B cell (primary cell): ENCODE data around the gene CDH5. TPM values are rescaled to one million over a fixed set of nuclear protein-coding genes. Genes with fewer than 3 reads are reported as not detected.

Experiments used
- ATAC-seq: fragments of 200-7000 bp; cut with Tn5 transposase; one replicate; pipeline ENCODE4 v1.10.0; 2021; ENCODE audit warnings: low read depth, mild to moderate bottlenecking, moderate number of reproducible peaks, moderate library complexity
- CTCF ChIA-PET: fragments of 350-600 bp; sonication (Branson Sonifier 250); formaldehyde crosslinking; loops from one replicate; lab custom pipeline; 2021; ENCODE audit warnings: antibody characterized with exemption, inconsistent platforms; lab: Charles Lee
- POLR2A ChIA-PET: fragments of 350-600 bp; sonication (Branson Sonifier 250); formaldehyde crosslinking; loops from one replicate; lab custom pipeline; 2021; ENCODE audit warnings: antibody characterized with exemption; lab: Charles Lee
- DNase-seq: peaks from one replicate; pipeline ENCODE4 v3.0.0; 2013
- H2AFZ ChIP-seq: 2 replicates; pipeline ENCODE4 v1.6.1; 2012; ENCODE audit warnings: mild to moderate bottlenecking, low read depth, low read length; ENCODE audit not compliant: insufficient read depth, poor library complexity, severe bottlenecking
- H3K27ac ChIP-seq, 2 donors: 1 replicate in 1 of 2; 2 replicates in 1 of 2; pipeline ENCODE4 v1.5.1; 2012 to 2013; ENCODE audit warnings: low read length in 2 of 2, mild to moderate bottlenecking in 2 of 2, moderate library complexity in 1 of 2
- H3K27me3 ChIP-seq, 4 experiments: fragments of 200-600 bp in 1 of 4; sonication (generic) in 1 of 4; replicated peaks in 1 of 4; 1 replicate in 2 of 4; 2 replicates in 2 of 4; pipeline versions ENCODE4 v1.6.1 to v1.7.0; 2013 to 2016; ENCODE audit warnings: low read length in 3 of 4, mild to moderate bottlenecking in 2 of 4, mixed read lengths in 1 of 4, moderate library complexity in 1 of 4; ENCODE audit not compliant: insufficient read depth in 4 of 4, control insufficient read depth in 3 of 4; ENCODE audit errors: control extremely low read depth in 1 of 4
- H3K36me3 ChIP-seq, 2 experiments: replicated peaks in 1 of 2; 1 replicate in 1 of 2; 2 replicates in 1 of 2; pipeline versions ENCODE4 v1.6.1 to v1.7.1; 2013; ENCODE audit warnings: low read length in 1 of 2; ENCODE audit not compliant: insufficient read depth in 2 of 2, control insufficient read depth in 1 of 2; ENCODE audit errors: control extremely low read depth in 1 of 2, extremely low read depth in 1 of 2
- H3K4me1 ChIP-seq, 2 donors: fragments of 200-600 bp in 1 of 2; sonication (generic) in 1 of 2; 1 replicate in 1 of 2; 2 replicates in 1 of 2; pipeline versions ENCODE4 v1.5.1 to v1.6.1; 2013 to 2017; ENCODE audit warnings: low read length in 2 of 2; ENCODE audit not compliant: control insufficient read depth in 2 of 2, insufficient read depth in 2 of 2
- H3K4me2 ChIP-seq: replicated peaks from 2 replicates; pipeline ENCODE3; 2012; ENCODE audit warnings: mild to moderate bottlenecking, low read depth, low read length; ENCODE audit not compliant: poor library complexity, severe bottlenecking
- H3K4me3 ChIP-seq, 5 experiments: fragments of 200-600 bp in 1 of 5; sonication (generic) in 1 of 5; 1 replicate in 3 of 5; 2 replicates in 2 of 5; pipeline versions ENCODE4 v1.5.1 to v1.7.0; 2011 to 2016; ENCODE audit warnings: low read length in 4 of 5, mild to moderate bottlenecking in 4 of 5, low read depth in 2 of 5, control low read depth in 1 of 5, moderate library complexity in 1 of 5; ENCODE audit not compliant: insufficient read depth in 1 of 5; ENCODE audit errors: control extremely low read depth in 1 of 5, extremely low read depth in 1 of 5
- H3K79me2 ChIP-seq: fragments of 200-600 bp; sonication (generic); one replicate; pipeline ENCODE4 v1.6.0; 2016; ENCODE audit warnings: low read length; ENCODE audit not compliant: control insufficient read depth, insufficient read depth
- H3K9ac ChIP-seq: fragments of 200-600 bp; sonication (generic); 2 replicates; pipeline ENCODE4 v1.6.1; 2017; ENCODE audit warnings: mild to moderate bottlenecking, low read length, moderate library complexity
- H3K9me3 ChIP-seq, 3 donors: one replicate each; pipeline versions ENCODE4 v1.6.1 to v1.7.1; 2013; ENCODE audit warnings: low read length in 2 of 3; ENCODE audit not compliant: control insufficient read depth in 2 of 3, insufficient read depth in 1 of 3; ENCODE audit errors: control extremely low read depth in 1 of 3
- H4K20me1 ChIP-seq: 2 replicates; pipeline ENCODE4 v1.6.0; 2012; ENCODE audit warnings: mild to moderate bottlenecking, low read length; ENCODE audit not compliant: insufficient read depth, control insufficient read depth, poor library complexity, severe bottlenecking
- H3K27ac Mint-ChIP-seq: one replicate; pipeline ENCODE4 v1.8.0; 2021; ENCODE audit warnings: mixed read lengths
- H3K27me3 Mint-ChIP-seq: one replicate; pipeline ENCODE4 v1.8.0; 2021; ENCODE audit warnings: mixed read lengths
- H3K4me1 Mint-ChIP-seq: one replicate; pipeline ENCODE4 v1.8.0; 2021; ENCODE audit warnings: mixed read lengths
- H3K4me3 Mint-ChIP-seq: one replicate; pipeline ENCODE4 v1.8.0; 2021; ENCODE audit warnings: mixed read lengths
- H3K9me3 Mint-ChIP-seq: one replicate; pipeline ENCODE4 v1.8.0; 2022; ENCODE audit warnings: mixed read lengths; ENCODE audit not compliant: insufficient read depth
- CTCF ChIP-seq: fragments of 200-600 bp; IDR thresholded peaks from one replicate; pipeline ENCODE4 v1.8.0; 2022; ENCODE audit warnings: antibody characterized with exemption, mild to moderate bottlenecking
- EZH2 ChIP-seq: IDR thresholded peaks from 2 replicates; pipeline ENCODE4 v1.6.1; 2012; ENCODE audit warnings: borderline replicate concordance, low read depth, mild to moderate bottlenecking, moderate library complexity, low read length; ENCODE audit not compliant: insufficient read depth, poor library complexity, severe bottlenecking
- WGBS: methylation state at CpG from one replicate; pipeline ENCODE4 v1.1.5; 2013; ENCODE audit warnings: missing lambda C conversion rate; ENCODE audit not compliant: insufficient coverage; 5-methylcytosine and 5-hydroxymethylcytosine counted together
- intact Hi-C: fragments of 100-400 bp; cut with micrococcal nuclease; formaldehyde crosslinking; loops from one replicate; pipeline ENCODE4 v1.10.0; 2022
- polyA plus RNA-seq: library from polyadenylated mRNA; depleted of rRNA; stranded (reverse); fragments of >200 nt; gene quantifications from 2 replicates; pipeline ENCODE4 v1.2.3, GENCODE V29; 2012
- total RNA-seq, 2 donors: library from RNA; stranded (reverse); fragments of 120-200 nt in 1 of 2; gene quantifications; 1 replicate in 1 of 2; 2 replicates in 1 of 2; pipeline versions ENCODE4 v1.2.3 to v1.2.4, GENCODE V29; 2013 to 2022

CDH5 gene
- total and polyA plus RNA-seq, 2 donors (not counting 1 experiment from before 2014, with no cell fraction given), result not detected

- H3K4me1 Mint-ChIP-seq, result no peaks in the 10 kb centered on the region
- ChIA-PET POLR2A (no interaction called here), CTCF (no interaction called here)
- H3K9me3 Mint-ChIP-seq, result no peaks in the 10 kb centered on the region
- TF ChIP-seq EZH2 (no peak), CTCF (no peak)
- no peak overlapping the region for H3K4me3 Mint-ChIP-seq
- H2AFZ ChIP-seq, result no peak overlapping the region
- intact Hi-C loops, result no loop called here
- H3K36me3 ChIP-seq, result no peaks in the 10 kb centered on the region
- H3K9ac ChIP-seq, result no peak overlapping the region
- H3K4me2 ChIP-seq, result no peak overlapping the region
- H3K79me2 ChIP-seq, result no peaks in the 10 kb centered on the region
- 76% methylated on average over 6 of the region's 11 CpGs for WGBS
- H3K4me3 ChIP-seq, result no peak overlapping the region
- no peak for DNase-seq
- H3K27ac Mint-ChIP-seq, result no peak overlapping the region
- ATAC-seq, result no peak
- no peak overlapping the region for H3K27ac ChIP-seq
- H3K27me3 Mint-ChIP-seq, result no peaks in the 10 kb centered on the region
- H3K27me3 ChIP-seq, result no peaks in the 10 kb centered on the region
- H3K4me1 ChIP-seq, result no peaks in the 10 kb centered on the region
- peaks cover 0 to 3% (median 0%) of the 10 kb centered on the region in 3 donors for H3K9me3 ChIP-seq
- H4K20me1 ChIP-seq, result no peaks in the 10 kb centered on the region
Observed at GRCh38 chr16:66324815-66325515, 41.5 kb upstream of the CDH5 start.

- TF ChIP-seq CTCF (no peak), EZH2 (no peak)
- Histone ChIP-seq H3K9ac (no peak overlapping the region), H3K9me3 (peaks cover 0 to 3% (median 0%) of the 10 kb centered on the region in 3 donors), H3K4me1 (no peaks in the 10 kb centered on the region), H3K79me2 (no peaks in the 10 kb centered on the region), H3K27ac (no peak overlapping the region), H2AFZ (no peak overlapping the region), H4K20me1 (no peaks in the 10 kb centered on the region), H3K4me2 (no peak overlapping the region), H3K4me3 (no peak overlapping the region), H3K36me3 (no peaks in the 10 kb centered on the region), H3K27me3 (no peaks in the 10 kb centered on the region)
- 72% methylated on average over 6 of the region's 8 CpGs for WGBS
- ChIA-PET POLR2A (no interaction called here), CTCF (no interaction called here)
- ATAC-seq (no peak), DNase-seq (no peak)
- no peaks in the 10 kb centered on the region for H3K9me3 Mint-ChIP-seq
- H3K4me1 Mint-ChIP-seq, result no peaks in the 10 kb centered on the region
- no peak overlapping the region for H3K27ac Mint-ChIP-seq
- no peak overlapping the region for H3K4me3 Mint-ChIP-seq
- intact Hi-C loops, result no loop called here
- H3K27me3 Mint-ChIP-seq, result peaks cover 3% of the 10 kb centered on the region
Observed at GRCh38 chr16:66325717-66326376, 40.6 kb upstream of the CDH5 start.
